Effector memory CD4-positive, alpha-beta T cell (primary cell): ENCODE data around the gene ZBTB1.

Experiments used
- DNase-seq, 3 donors: peaks; one replicate each; pipeline ENCODE4 v3.0.0-alpha.2; 2020
- H3K27ac ChIP-seq: 2 replicates; pipeline ENCODE4 v1.7.0; 2013; ENCODE audit warnings: mild to moderate bottlenecking, low read length, moderate library complexity; ENCODE audit not compliant: insufficient read depth, poor library complexity, severe bottlenecking
- H3K27me3 ChIP-seq: replicated peaks from 2 replicates; pipeline ENCODE4 v1.7.0; 2013; ENCODE audit warnings: mild to moderate bottlenecking, low read length; ENCODE audit not compliant: insufficient read depth, control insufficient read depth, poor library complexity, severe bottlenecking
- H3K36me3 ChIP-seq: 2 replicates; pipeline ENCODE4 v1.7.0; 2013; ENCODE audit warnings: mild to moderate bottlenecking, low read length, moderate library complexity; ENCODE audit not compliant: control insufficient read depth, insufficient read depth
- H3K4me1 ChIP-seq: 2 replicates; pipeline ENCODE4 v1.7.0; 2013; ENCODE audit warnings: low read length, mild to moderate bottlenecking; ENCODE audit not compliant: control insufficient read depth, insufficient read depth, poor library complexity, severe bottlenecking
- H3K4me3 ChIP-seq: 2 replicates; pipeline ENCODE4 v1.7.0; 2013; ENCODE audit warnings: low read length, low read depth, mild to moderate bottlenecking; ENCODE audit not compliant: insufficient read depth, poor library complexity, severe bottlenecking
- H3K9me3 ChIP-seq: 2 replicates; pipeline ENCODE4 v1.7.0; 2013; ENCODE audit warnings: mild to moderate bottlenecking, low read length, moderate library complexity; ENCODE audit not compliant: control insufficient read depth

The ZBTB1 gene

DNA sequence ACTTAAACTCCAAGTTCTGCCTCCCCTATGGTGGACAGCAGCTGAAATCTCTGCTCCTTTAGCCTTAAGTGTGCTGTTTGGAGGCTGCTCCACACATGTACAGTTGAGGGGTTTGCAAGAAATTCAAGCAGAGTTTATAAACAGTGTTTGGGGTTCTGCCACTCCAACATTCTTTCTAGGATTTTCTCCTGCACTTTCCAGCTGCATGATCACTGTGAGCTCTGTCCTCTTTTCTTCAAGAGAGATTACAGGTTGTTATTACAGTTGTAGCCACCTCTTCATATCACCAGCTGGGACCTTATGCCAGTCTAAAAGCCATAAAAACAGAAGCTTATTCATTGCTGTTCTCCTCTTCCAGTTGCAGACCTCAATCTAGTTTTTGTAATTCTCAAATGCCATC is 9.3 kb upstream of the ZBTB1 start:
- Histone ChIP-seq H3K4me1 (peaks cover 26% of the 10 kb centered on the region), H3K27ac (no peak overlapping the region), H3K4me3 (no peak overlapping the region), H3K36me3 (peaks cover 9% of the 10 kb centered on the region), H3K27me3 (no peaks in the 10 kb centered on the region), H3K9me3 (no peaks in the 10 kb centered on the region)
- no peak for DNase-seq

DNA sequence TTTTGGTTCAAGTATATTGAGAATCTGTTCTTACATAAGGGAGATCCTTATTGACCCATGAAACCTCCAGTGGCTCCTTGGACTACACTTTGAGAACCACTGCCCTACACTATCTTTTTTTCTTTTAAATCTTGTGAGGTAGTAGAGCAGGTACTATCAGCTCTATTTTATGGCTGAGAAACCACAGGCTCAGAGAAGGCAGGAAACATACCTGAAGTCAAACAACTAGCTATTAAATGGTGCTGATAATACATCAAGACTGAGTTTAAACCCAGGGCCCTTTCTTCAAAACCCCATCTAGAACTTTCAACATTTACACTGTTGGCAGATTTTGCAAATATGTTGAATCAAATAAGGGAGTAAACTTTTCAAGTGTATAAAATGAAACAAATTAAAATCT is 7.8 kb upstream of the ZBTB1 start:
- no peak overlapping the region for H3K4me3 ChIP-seq
- no peak for DNase-seq

DNA sequence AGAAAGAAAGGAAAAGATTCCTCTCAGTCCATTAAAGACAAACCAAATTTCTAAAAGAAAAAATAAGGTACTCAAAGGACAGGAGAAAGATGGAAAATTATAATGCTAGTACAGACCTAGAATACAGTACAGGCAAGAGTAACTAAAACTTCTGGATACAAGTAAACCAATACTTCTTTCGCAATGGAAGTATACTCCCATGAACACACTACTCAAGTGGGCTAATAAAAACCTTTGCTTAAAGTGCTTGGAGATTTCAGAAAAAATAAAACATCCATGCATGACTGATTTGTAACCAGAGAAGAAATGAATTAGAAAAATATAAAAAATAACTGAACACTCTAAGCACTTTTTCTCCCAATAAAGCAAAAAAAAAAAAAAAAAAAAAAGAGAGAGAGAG is 4.5 kb upstream of the ZBTB1 start:
- Histone ChIP-seq H3K9me3 (no peaks in the 10 kb centered on the region), H3K36me3 (peaks cover 4% of the 10 kb centered on the region), H3K27me3 (no peaks in the 10 kb centered on the region), H3K4me1 (peaks cover 42% of the 10 kb centered on the region), H3K27ac (peak overlapping the region; percentile 100), H3K4me3 (peak overlapping the region; percentile 28)
- DNase-seq, result no peak

More for the DNA sequence above, 7.8 kb upstream of the ZBTB1 start:
- no peaks in the 10 kb centered on the region for H3K27me3 ChIP-seq
- peak overlapping the region; percentile 12 for H3K27ac ChIP-seq
- no peaks in the 10 kb centered on the region for H3K9me3 ChIP-seq
- H3K4me1 ChIP-seq, result peaks cover 32% of the 10 kb centered on the region
- H3K36me3 ChIP-seq, result peaks cover 6% of the 10 kb centered on the region

GRCh38 chr14:64501411-64502171 is 3.0 kb upstream of the ZBTB1 start:
- no peaks in the 10 kb centered on the region for H3K9me3 ChIP-seq
- peak overlapping the region; percentile 100 for H3K27ac ChIP-seq
- no peaks in the 10 kb centered on the region for H3K36me3 ChIP-seq
- DNase-seq, result no peak
- no peaks in the 10 kb centered on the region for H3K27me3 ChIP-seq
- peak overlapping the region; percentile 79 for H3K4me3 ChIP-seq
- H3K4me1 ChIP-seq, result peaks cover 42% of the 10 kb centered on the region

GRCh38 chr14:64502456-64502855 is 2.1 kb upstream of the ZBTB1 start:
- H3K27me3 ChIP-seq, result no peaks in the 10 kb centered on the region

DNA sequence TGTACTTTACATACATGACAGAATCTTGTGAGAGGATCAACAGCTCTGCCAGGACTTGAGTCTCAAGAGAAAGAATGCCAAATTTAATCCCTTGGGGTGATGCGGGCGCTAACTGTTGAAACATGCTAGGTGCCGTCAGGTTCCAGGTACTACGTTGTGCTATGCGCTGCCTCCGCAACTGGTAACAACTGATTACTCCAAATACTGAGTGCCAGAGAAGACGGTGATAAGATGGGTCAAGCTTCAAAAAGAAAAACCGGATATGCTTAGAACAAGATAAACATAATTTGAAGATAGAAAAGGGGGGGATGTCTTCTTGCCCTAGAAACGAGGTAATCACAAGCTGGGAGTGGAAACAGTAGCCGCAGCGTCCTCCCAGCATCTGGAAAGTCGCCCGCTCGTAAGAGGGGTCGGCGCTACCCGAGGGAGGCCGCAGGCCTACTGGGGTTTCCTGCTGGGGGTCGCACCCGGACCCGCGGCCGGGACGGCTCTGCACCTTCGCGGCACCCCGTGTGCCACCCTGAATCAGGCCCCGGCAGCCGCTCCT is 1.6 kb upstream of the ZBTB1 start:
- peaks cover 44% of the 10 kb centered on the region for H3K4me1 ChIP-seq
- no peaks in the 10 kb centered on the region for H3K27me3 ChIP-seq
- peak in 1 of 3 donors; percentile 2 for DNase-seq
- no peaks in the 10 kb centered on the region for H3K9me3 ChIP-seq
- no peaks in the 10 kb centered on the region for H3K36me3 ChIP-seq
- peak overlapping the region; percentile 100 for H3K27ac ChIP-seq
- H3K4me3 ChIP-seq, result peak overlapping the region; percentile 79

More at GRCh38 chr14:64502456-64502855, 2.1 kb upstream of the ZBTB1 start:
- Histone ChIP-seq H3K9me3 (no peaks in the 10 kb centered on the region), H3K4me3 (peak overlapping the region; percentile 79), H3K27ac (peak overlapping the region; percentile 100), H3K4me1 (peaks cover 42% of the 10 kb centered on the region), H3K36me3 (no peaks in the 10 kb centered on the region)
- peak in 1 of 3 donors; percentile 2 for DNase-seq

DNA sequence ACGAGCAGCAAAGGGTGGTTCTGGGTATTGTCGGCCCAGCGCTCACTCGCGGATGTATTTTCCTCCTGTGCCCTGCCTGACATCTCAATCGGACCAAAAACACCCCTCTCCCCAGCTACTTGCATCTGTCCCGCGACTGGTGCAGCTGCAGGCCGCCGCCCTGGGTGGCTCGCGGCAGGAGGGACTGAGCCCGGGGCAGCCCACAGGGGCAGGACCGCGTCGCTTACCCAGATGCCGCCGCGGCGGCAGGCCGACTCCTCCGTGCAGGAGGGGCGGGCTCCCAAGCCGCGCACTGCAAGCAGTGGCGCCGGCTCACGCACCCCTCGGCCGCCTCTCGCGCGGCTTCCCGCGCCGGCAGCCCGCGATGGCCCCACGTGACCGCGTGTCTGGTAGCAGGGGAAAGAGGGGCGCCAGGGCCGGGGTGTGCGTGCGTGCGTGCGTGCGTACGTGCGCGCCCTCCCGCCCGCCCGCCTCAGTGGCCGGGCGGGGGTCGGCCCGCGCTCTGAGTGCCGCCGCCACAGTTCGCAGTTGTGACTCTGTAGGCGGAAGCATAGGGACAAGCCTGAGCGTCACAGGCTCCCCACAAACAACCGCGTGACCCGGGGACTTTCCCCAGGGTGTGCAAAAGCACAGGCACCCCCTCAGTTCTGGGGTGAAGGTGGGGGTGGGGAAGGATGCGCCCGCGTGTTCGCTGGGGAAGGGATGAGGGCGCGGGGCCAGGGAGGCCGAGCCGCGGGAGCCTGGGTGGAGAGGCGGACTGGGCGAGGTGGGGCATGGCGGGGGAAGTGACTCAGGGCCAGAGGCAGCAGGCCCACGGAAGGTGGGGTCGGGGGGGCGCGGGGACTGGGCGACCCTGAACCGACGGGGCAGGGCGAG is 898 bp upstream of the ZBTB1 start, which contains the start of gene ZBTB25:
Gene ZBTB25 (minus strand): TSS at position 405 of the 876 bp plus-strand sequence. CDS start 13,305 bp downstream, outside the sequence.
- H3K4me1 ChIP-seq, result peaks cover 47% of the 10 kb centered on the region
- no peaks in the 10 kb centered on the region for H3K27me3 ChIP-seq
- no peaks in the 10 kb centered on the region for H3K9me3 ChIP-seq
- H3K4me3 ChIP-seq, result peak within 1 kb of the TSS; percentile 79
- DNase-seq, result peak; percentile 99
- H3K27ac ChIP-seq, result peak within 1 kb of the TSS; percentile 100
- no peaks in the 10 kb centered on the region for H3K36me3 ChIP-seq

GRCh38 chr14:64504897-64505794 is 576 bp downstream of the ZBTB1 start:
- DNase-seq, result peak; percentile 71 to 79 (median 74)
- Histone ChIP-seq H3K36me3 (no peaks in the 10 kb centered on the region), H3K27ac (peak overlapping the region; percentile 100), H3K9me3 (no peaks in the 10 kb centered on the region), H3K4me3 (peak overlapping the region; percentile 69), H3K4me1 (peaks cover 42% of the 10 kb centered on the region), H3K27me3 (no peaks in the 10 kb centered on the region)

DNA sequence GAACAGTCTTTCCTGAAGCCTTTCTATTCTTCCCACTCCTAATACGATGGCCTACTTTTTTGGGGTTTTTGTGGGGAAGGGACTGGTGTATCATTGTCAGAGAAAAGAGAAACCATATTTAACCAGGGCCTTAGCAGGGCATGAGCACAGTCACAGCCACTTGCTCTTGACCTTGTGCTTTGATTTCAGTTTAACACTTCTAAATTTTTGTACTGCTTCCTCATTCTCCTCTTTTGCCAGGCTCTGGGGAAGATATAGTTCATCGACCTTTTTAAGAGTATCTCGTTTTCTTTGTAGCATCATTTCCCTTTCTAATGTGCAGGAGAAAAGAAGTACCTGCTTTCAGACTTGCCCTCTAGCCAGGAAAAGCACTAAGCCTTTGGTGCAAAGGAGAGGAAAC is 2.2 kb downstream of the ZBTB1 start:
- peaks cover 48% of the 10 kb centered on the region for H3K4me1 ChIP-seq
- H3K27ac ChIP-seq, result peak overlapping the region; percentile 100
- no peaks in the 10 kb centered on the region for H3K27me3 ChIP-seq
- H3K4me3 ChIP-seq, result peak overlapping the region; percentile 69
- no peaks in the 10 kb centered on the region for H3K9me3 ChIP-seq
- DNase-seq, result no peak
- H3K36me3 ChIP-seq, result no peaks in the 10 kb centered on the region
